Endothelial cell of umbilical vein (primary cell): Measurements from ENCODE around the gene PCED1B. TPM values are rescaled to one million over a fixed set of nuclear protein-coding genes. Genes with fewer than 3 reads are reported as not detected.

Experiments used
- BruUV-seq: library from RNA; stranded (reverse); fragments of 400-500 nt; replicated peaks from 2 replicates; lab custom pipeline; 2021; lab: Mats Ljungman, UMichigan
- CTCF ChIA-PET: fragments of 300-600, 350-600 bp; sonication (Branson Sonifier 250); formaldehyde crosslinking; loops from one replicate; lab custom pipeline; 2021; ENCODE audit warnings: antibody characterized with exemption, inconsistent platforms; lab: Charles Lee
- POLR2A ChIA-PET: fragments of 300-600, 350-600 bp; sonication (Branson Sonifier 250); formaldehyde crosslinking; loops from one replicate; lab custom pipeline; 2021; ENCODE audit warnings: antibody characterized with exemption, inconsistent platforms; lab: Charles Lee
- DNase-seq: peaks from one replicate; pipeline ENCODE4 v3.0.0-alpha.2; 2011; ENCODE audit warnings: low read depth, low spot score
- FAIRE-seq: peaks from 2 replicates; lab custom pipeline; 2011; peaks lifted over from hg19 to GRCh38; lab: Jason Lieb, UNC
- H2AFZ ChIP-seq: 2 replicates; pipeline ENCODE4 v1.6.0; 2012; ENCODE audit warnings: low read depth, low read length, control low read depth, inconsistent platforms
- H3K27ac ChIP-seq: 2 replicates; pipeline ENCODE4 v1.5.1; 2011; ENCODE audit warnings: low read depth, mild to moderate bottlenecking, control low read depth, low read length, moderate library complexity; ENCODE audit not compliant: insufficient read depth
- H3K27me3 ChIP-seq, 2 experiments: 2 replicates each; pipeline versions ENCODE4 v1.6.0 to v1.6.1; 2011; ENCODE audit warnings: low read length in 2 of 2, mixed read lengths in 1 of 2; ENCODE audit not compliant: control insufficient read depth in 2 of 2, insufficient read depth in 2 of 2
- H3K36me3 ChIP-seq, 2 experiments: 2 replicates in 1 of 2; 3 replicates in 1 of 2; pipeline ENCODE4 v1.5.1; 2011; ENCODE audit warnings: low read length in 2 of 2, mild to moderate bottlenecking in 1 of 2, moderate library complexity in 1 of 2; ENCODE audit not compliant: control insufficient read depth in 2 of 2, insufficient read depth in 2 of 2; ENCODE audit errors: extremely low read depth in 1 of 2
- H3K4me1 ChIP-seq: 3 replicates; pipeline ENCODE4 v1.5.1; 2011; ENCODE audit warnings: mild to moderate bottlenecking, low read length; ENCODE audit not compliant: control insufficient read depth, insufficient read depth; ENCODE audit errors: extremely low read depth
- H3K4me2 ChIP-seq: 2 replicates; pipeline ENCODE4 v1.6.1; 2011; ENCODE audit warnings: low read length, control low read depth, mixed read lengths; ENCODE audit not compliant: insufficient read depth
- H3K4me3 ChIP-seq, 3 experiments: fragments of 200-600 bp in 1 of 3; sonication (generic), shearing (Covaris generic) in 1 of 3; replicated peaks in 1 of 3; 2 replicates each; pipeline ENCODE4 v1.5.1; 2011 to 2016; ENCODE audit warnings: control low read depth in 3 of 3, low read length in 3 of 3, mild to moderate bottlenecking in 2 of 3, inconsistent platforms in 1 of 3, low read depth in 1 of 3, moderate library complexity in 1 of 3; ENCODE audit not compliant: insufficient read depth in 1 of 3
- H3K79me2 ChIP-seq: 2 replicates; pipeline ENCODE4 v1.6.0; 2012; ENCODE audit warnings: low read length, inconsistent platforms; ENCODE audit not compliant: control insufficient read depth, insufficient read depth
- H3K9ac ChIP-seq: replicated peaks from 2 replicates; pipeline ENCODE3; 2011; ENCODE audit warnings: low read length, control low read depth; ENCODE audit not compliant: insufficient read depth; ENCODE audit errors: extremely low read depth
- H3K9me1 ChIP-seq: replicated peaks from 3 replicates; pipeline ENCODE4 v1.6.0; 2011; ENCODE audit warnings: mild to moderate bottlenecking, low read length; ENCODE audit not compliant: control insufficient read depth, insufficient read depth; ENCODE audit errors: extremely low read depth
- H3K9me3 ChIP-seq: replicated peaks from 2 replicates; pipeline ENCODE4 v1.5.1; 2012; ENCODE audit warnings: low read length, inconsistent platforms; ENCODE audit not compliant: control insufficient read depth, insufficient read depth
- H4K20me1 ChIP-seq: replicated peaks from 2 replicates; pipeline ENCODE3; 2011; ENCODE audit warnings: mild to moderate bottlenecking, low read length; ENCODE audit not compliant: control insufficient read depth, insufficient read depth; ENCODE audit errors: extremely low read depth
- CTCF ChIP-seq, 2 donors: IDR thresholded peaks; 1 replicate in 1 of 2; 2 replicates in 1 of 2; pipeline ENCODE4 v1.5.1; 2011; ENCODE audit warnings: low read length in 2 of 2, mild to moderate bottlenecking in 2 of 2, moderate library complexity in 2 of 2, control low read depth in 1 of 2, inconsistent platforms in 1 of 2, low read depth in 1 of 2; ENCODE audit not compliant: insufficient read depth in 1 of 2; ENCODE audit errors: extremely low read depth in 1 of 2
- EZH2 ChIP-seq: IDR thresholded peaks from 2 replicates; pipeline ENCODE4 v1.6.1; 2012; ENCODE audit warnings: borderline replicate concordance, low read depth, mild to moderate bottlenecking, moderate library complexity, low read length, inconsistent platforms; ENCODE audit not compliant: severe bottlenecking
- FOS ChIP-seq: IDR thresholded peaks from 2 replicates; pipeline ENCODE4 v1.6.1; 2011; ENCODE audit warnings: mild to moderate bottlenecking, low read length, moderate library complexity, borderline replicate concordance; ENCODE audit not compliant: insufficient read depth
- GATA2 ChIP-seq: IDR thresholded peaks from 2 replicates; pipeline ENCODE4 v1.7.0; 2011; ENCODE audit warnings: low read depth, mild to moderate bottlenecking, moderate library complexity, mixed read lengths, low read length; ENCODE audit not compliant: insufficient read length, insufficient read depth
- JUN ChIP-seq: IDR thresholded peaks from 2 replicates; pipeline ENCODE4 v1.6.1; 2011; ENCODE audit warnings: borderline replicate concordance, low read depth; ENCODE audit not compliant: insufficient read length, insufficient read depth
- MAX ChIP-seq: IDR thresholded peaks from 2 replicates; pipeline ENCODE4 v1.6.1; 2011; ENCODE audit not compliant: insufficient read depth, insufficient read length
- MYC ChIP-seq: IDR thresholded peaks from one replicate; pipeline ENCODE4 v1.6.1; 2011; ENCODE audit warnings: mild to moderate bottlenecking, low read depth, low read length
- POLR2A ChIP-seq: IDR thresholded peaks from 2 replicates; pipeline ENCODE4 v1.6.1; 2012; ENCODE audit warnings: low read depth, mild to moderate bottlenecking, control low read depth, low read length
- POLR2AphosphoS5 ChIP-seq: IDR thresholded peaks from 2 replicates; pipeline ENCODE4 v1.6.1; 2012; ENCODE audit warnings: low read depth, mild to moderate bottlenecking, control low read depth, low read length, moderate library complexity; ENCODE audit not compliant: insufficient read depth
- dilution Hi-C: fragments of 300-500 bp; cut with MboI; formaldehyde crosslinking; loops from one replicate; pipeline ENCODE4 v1.15.0; 2019; ENCODE audit warnings: low sequenced_read_pairs; ENCODE audit not compliant: extremely low pct_ligation_motif_present
- intact Hi-C: fragments of 100-400 bp; cut with micrococcal nuclease; formaldehyde crosslinking; loops from one replicate; pipeline ENCODE4 v1.10.0; 2022
- polyA plus RNA-seq, 4 experiments: library from polyadenylated mRNA; depleted of rRNA in 3 of 4; stranded (reverse) in 3 of 4; unstranded in 1 of 4; fragments of >200 nt; gene quantifications; 2 replicates each; pipeline versions ENCODE4 v1.2.1 to v1.2.3, GENCODE V29; 2011 to 2012; ENCODE audit warnings: missing spikeins in 1 of 4
- total RNA-seq: library from RNA; stranded (reverse); gene quantifications from 2 replicates; pipeline ENCODE4 v1.2.3, GENCODE V29; 2021

PCED1B gene
- total and polyA plus RNA-seq, 2 donors (not counting 3 experiments of a cell fraction or from before 2014, with no cell fraction given): 1.7 to 2.6 TPM

GRCh38 chr12:47207340-47207717 is 127.9 kb downstream of the PCED1B start:
- no TSS peak for BruUV-seq
- no peak for FAIRE-seq
- CTCF ChIA-PET: interaction anchor here (0.6 to 2.5 kb wide), 14 partner anchors 11 to 340 kb away, joined by 3 to 16 read pairs (median 4); partner anchors contain the start of genes AMIGO2 and PCED1B

More at GRCh38 chr12:47207340-47207717, 127.9 kb downstream of the PCED1B start:
- Histone ChIP-seq H3K79me2 (no peaks in the 10 kb centered on the region), H3K27ac (no peak overlapping the region), H2AFZ (no peak overlapping the region), H3K9me1 (no peaks in the 10 kb centered on the region), H3K4me3 (no peak overlapping the region), H4K20me1 (no peaks in the 10 kb centered on the region), H3K9ac (no peak overlapping the region), H3K27me3 (no peaks in the 10 kb centered on the region), H3K4me1 (peaks cover 11% of the 10 kb centered on the region), H3K4me2 (no peak overlapping the region), H3K36me3 (no peaks in the 10 kb centered on the region), H3K9me3 (no peaks in the 10 kb centered on the region)
- TF ChIP-seq CTCF (IDR thresholded peaks at IDR 0.05; ENCODE audit: extremely low read depth in 1 of 2, insufficient read depth in 1 of 2, low read depth in 1 of 2, low read length in 2 of 2) (no peak), MYC (no peak), EZH2 (no peak), POLR2A (no peak), GATA2 (no peak), JUN (no peak), FOS (no peak), POLR2AphosphoS5 (no peak), MAX (no peak)
- DNase-seq: peak; percentile 5
- dilution Hi-C loops: no loop called here
- intact Hi-C loops: loop anchor here (10.0 kb wide), 1 partner anchor 187 kb away; no protein-coding TSS in a partner anchor
- POLR2A ChIA-PET: no interaction called here
